ENCODE results near the gene KIF16B.
A peak's percentile ranks its signal among the peaks of the same experiment; 100 is the strongest.
"Not testable (repeated sequence)": the region's sequence is repeated elsewhere in the genome, so short reads cannot be mapped to it uniquely, and the experiment has no call there.

KIF16B gene

GRCh38 chr20:16581241-16581640 lies 8.0 kb upstream of the KIF16B start:
- H3K36me3 Mint-ChIP-seq (ENCODE audit: insufficient read depth): no peaks in the 10 kb centered on the region
- DNase-seq (no peak), ATAC-seq (replicated peaks) (no peak)
- H3K4me3 Mint-ChIP-seq: no peak overlapping the region
- peaks cover 8 to 18% of the 10 kb centered on the region in 2 donors for H3K27me3 Mint-ChIP-seq
- no peaks in the 10 kb centered on the region for H3K4me1 Mint-ChIP-seq (ENCODE audit: low read depth in 2 of 2)
- H3K27ac Mint-ChIP-seq: no peak overlapping the region
- H3K9me3 Mint-ChIP-seq: no peaks in the 10 kb centered on the region

- no peaks in the 10 kb centered on the region for H3K36me3 Mint-ChIP-seq (ENCODE audit: insufficient read depth)
- no peak overlapping the region for H3K4me3 Mint-ChIP-seq
- no peak overlapping the region for H3K27ac Mint-ChIP-seq
- peaks cover 7 to 15% of the 10 kb centered on the region in 2 donors for H3K27me3 Mint-ChIP-seq
- ATAC-seq (replicated peaks): no peak
- no peaks in the 10 kb centered on the region for H3K9me3 Mint-ChIP-seq
- no peaks in the 10 kb centered on the region for H3K4me1 Mint-ChIP-seq (ENCODE audit: low read depth in 2 of 2)
- DNase-seq: no peak
Observed at GRCh38 chr20:16580620-16581019, 7.4 kb upstream of the KIF16B start.

GRCh38 chr20:16580147-16580546 lies 6.9 kb upstream of the KIF16B start:
- ATAC-seq (replicated peaks) (no peak), DNase-seq (no peak)
- no peak overlapping the region for H3K4me3 Mint-ChIP-seq
- H3K27me3 Mint-ChIP-seq: peaks cover 6 to 15% of the 10 kb centered on the region in 2 donors
- H3K36me3 Mint-ChIP-seq (ENCODE audit: insufficient read depth): no peaks in the 10 kb centered on the region
- no peak overlapping the region for H3K27ac Mint-ChIP-seq
- H3K9me3 Mint-ChIP-seq: no peaks in the 10 kb centered on the region
- H3K4me1 Mint-ChIP-seq (ENCODE audit: low read depth in 2 of 2): peaks cover 1 to 3% of the 10 kb centered on the region in 2 donors

- Mint-ChIP-seq H3K27ac (no peak overlapping the region), H3K4me3 (no peak overlapping the region), H3K9me3 (no peaks in the 10 kb centered on the region), H3K4me1 (ENCODE audit: low read depth in 2 of 2) (peaks cover 14 to 15% of the 10 kb centered on the region in 2 donors), H3K36me3 (ENCODE audit: insufficient read depth) (no peaks in the 10 kb centered on the region), H3K27me3 (no peaks in the 10 kb centered on the region)
- DNase-seq (no peak), ATAC-seq (replicated peaks) (no peak)
Observed at GRCh38 chr20:16576219-16576618, 3.0 kb upstream of the KIF16B start.

- no peaks in the 10 kb centered on the region for H3K27me3 Mint-ChIP-seq
- no peaks in the 10 kb centered on the region for H3K36me3 Mint-ChIP-seq (ENCODE audit: insufficient read depth)
- peak overlapping the region; percentile 77 to 85 for H3K4me3 Mint-ChIP-seq
- H3K4me1 Mint-ChIP-seq (ENCODE audit: low read depth in 2 of 2): peaks cover 19 to 22% of the 10 kb centered on the region in 2 donors
- H3K9me3 Mint-ChIP-seq: no peaks in the 10 kb centered on the region
- no peak for ATAC-seq (replicated peaks)
- no peak for DNase-seq
- peak overlapping the region in 1 of 2 donors; percentile 73 for H3K27ac Mint-ChIP-seq
Observed at GRCh38 chr20:16575390-16576140, 2.3 kb upstream of the KIF16B start.

- no peaks in the 10 kb centered on the region for H3K36me3 Mint-ChIP-seq (ENCODE audit: insufficient read depth)
- DNase-seq: peak; percentile 35 to 56 (median 46)
- peak; percentile 73 for ATAC-seq (replicated peaks)
- H3K27ac Mint-ChIP-seq: peak overlapping the region; percentile 50 to 73
- peaks cover 19 to 23% of the 10 kb centered on the region in 2 donors for H3K4me1 Mint-ChIP-seq (ENCODE audit: low read depth in 2 of 2)
- no peaks in the 10 kb centered on the region for H3K27me3 Mint-ChIP-seq
- no peaks in the 10 kb centered on the region for H3K9me3 Mint-ChIP-seq
- peak overlapping the region; percentile 77 to 85 for H3K4me3 Mint-ChIP-seq
Observed at GRCh38 chr20:16574656-16575355, 1.6 kb upstream of the KIF16B start.

GRCh38 chr20:16571333-16571732 lies 1.9 kb downstream of the KIF16B start:
- H3K4me3 Mint-ChIP-seq: no peak overlapping the region
- DNase-seq: no peak
- H3K36me3 Mint-ChIP-seq (ENCODE audit: insufficient read depth): no peaks in the 10 kb centered on the region
- H3K27me3 Mint-ChIP-seq: no peaks in the 10 kb centered on the region
- H3K4me1 Mint-ChIP-seq (ENCODE audit: low read depth in 2 of 2): peaks cover 19 to 23% of the 10 kb centered on the region in 2 donors
- H3K9me3 Mint-ChIP-seq: no peaks in the 10 kb centered on the region
- H3K27ac Mint-ChIP-seq: no peak overlapping the region
- ATAC-seq (replicated peaks): no peak

GRCh38 chr20:16569246-16570153 lies 3.7 kb downstream of the KIF16B start:
- H3K27me3 Mint-ChIP-seq: no peaks in the 10 kb centered on the region
- H3K4me1 Mint-ChIP-seq (ENCODE audit: low read depth in 2 of 2): peaks cover 15 to 18% of the 10 kb centered on the region in 2 donors
- peaks cover 0 to 2% of the 10 kb centered on the region in 2 donors for H3K9me3 Mint-ChIP-seq
- H3K4me3 Mint-ChIP-seq: no peak overlapping the region
- H3K27ac Mint-ChIP-seq: no peak overlapping the region
- no peak for ATAC-seq (replicated peaks)
- no peaks in the 10 kb centered on the region for H3K36me3 Mint-ChIP-seq (ENCODE audit: insufficient read depth)
- no peak for DNase-seq

- H3K4me1 Mint-ChIP-seq (ENCODE audit: low read depth in 2 of 2): peaks cover 6 to 8% of the 10 kb centered on the region in 2 donors
- no peak for DNase-seq
- no peaks in the 10 kb centered on the region for H3K27me3 Mint-ChIP-seq
- no peak overlapping the region for H3K4me3 Mint-ChIP-seq
- H3K36me3 Mint-ChIP-seq (ENCODE audit: insufficient read depth): no peaks in the 10 kb centered on the region
- no peak overlapping the region for H3K27ac Mint-ChIP-seq
- H3K9me3 Mint-ChIP-seq: peaks cover 0 to 2% of the 10 kb centered on the region in 2 donors
- ATAC-seq (replicated peaks): no peak
Observed at GRCh38 chr20:16566080-16566479, 7.2 kb downstream of the KIF16B start.

GRCh38 chr20:16564079-16564478 lies 9.2 kb downstream of the KIF16B start:
- not testable (repeated sequence) for H3K36me3 Mint-ChIP-seq (ENCODE audit: insufficient read depth); H3K4me3 Mint-ChIP-seq; H3K9me3 Mint-ChIP-seq; H3K27me3 Mint-ChIP-seq; ATAC-seq (replicated peaks); H3K4me1 Mint-ChIP-seq (ENCODE audit: low read depth in 2 of 2); DNase-seq; H3K27ac Mint-ChIP-seq

GRCh38 chr20:16563066-16563806 lies 10.0 kb downstream of the KIF16B start:
- Mint-ChIP-seq H3K27me3 (no peaks in the 10 kb centered on the region), H3K9me3 (peaks cover 0 to 2% of the 10 kb centered on the region in 2 donors), H3K36me3 (ENCODE audit: insufficient read depth) (no peaks in the 10 kb centered on the region), H3K27ac (peak overlapping the region in 1 of 2 donors; percentile 3), H3K4me1 (ENCODE audit: low read depth in 2 of 2) (peaks cover 0 to 6% of the 10 kb centered on the region in 2 donors), H3K4me3 (no peak overlapping the region)
- DNase-seq (no peak), ATAC-seq (replicated peaks) (no peak)

GRCh38 chr20:16562259-16562658 lies 11.0 kb downstream of the KIF16B start:
- Mint-ChIP-seq H3K9me3 (peaks cover 0 to 2% of the 10 kb centered on the region in 2 donors), H3K36me3 (ENCODE audit: insufficient read depth) (no peaks in the 10 kb centered on the region), H3K27ac (no peak overlapping the region), H3K27me3 (no peaks in the 10 kb centered on the region), H3K4me3 (no peak overlapping the region), H3K4me1 (ENCODE audit: low read depth in 2 of 2) (peaks cover 0 to 6% of the 10 kb centered on the region in 2 donors)
- DNase-seq (no peak), ATAC-seq (replicated peaks) (no peak)

GRCh38 chr20:16560661-16561060 lies 12.6 kb downstream of the KIF16B start:
- no peak for ATAC-seq (replicated peaks)

More at GRCh38 chr20:16560661-16561060, 12.6 kb downstream of the KIF16B start:
- peaks cover 5 to 9% of the 10 kb centered on the region in 2 donors for H3K4me1 Mint-ChIP-seq (ENCODE audit: low read depth in 2 of 2)
- H3K27ac Mint-ChIP-seq: no peak overlapping the region
- no peak overlapping the region for H3K4me3 Mint-ChIP-seq
- H3K27me3 Mint-ChIP-seq: no peaks in the 10 kb centered on the region
- H3K9me3 Mint-ChIP-seq: peaks cover 0 to 2% of the 10 kb centered on the region in 2 donors
- no peak for DNase-seq
- H3K36me3 Mint-ChIP-seq (ENCODE audit: insufficient read depth): no peaks in the 10 kb centered on the region
